COLO668 (cell line): ENCODE measurements around the gene GNG7.
"Not testable (repeated sequence)": the region's sequence is repeated elsewhere in the genome, so short reads cannot be mapped to it uniquely, and the experiment has no call there.

ENCODE experiments used
- DNase-seq: peaks from one replicate; lab custom pipeline; 2025; ENCODE audit not compliant: unreplicated experiment; lab: John Stamatoyannopoulos, UW

GNG7 gene

GRCh38 chr19:2476451-2477140 lies 225.9 kb downstream of the GNG7 start:
- DNase-seq, result peak; percentile 44

GRCh38 chr19:2475702-2476450 lies 226.6 kb downstream of the GNG7 start, which contains the start of gene GADD45B:
Gene GADD45B, plus strand, starts transcription at chr19:2476127. Its CDS starts 232 bp downstream, at chr19:2476359.
- DNase-seq, result peak; percentile 89

- DNase-seq, result peak; percentile 43
Observed at GRCh38 chr19:2475018-2475701, 227.3 kb downstream of the GNG7 start.

- peak; percentile 73 for DNase-seq
Observed at GRCh38 chr19:2474232-2475017, 228.1 kb downstream of the GNG7 start.

- not testable (repeated sequence) for DNase-seq
Observed at GRCh38 chr19:2469915-2470200, 232.6 kb downstream of the GNG7 start.

- no peak for DNase-seq
Observed at GRCh38 chr19:2469102-2469914, 233.2 kb downstream of the GNG7 start.

GRCh38 chr19:2468596-2468995 lies 233.9 kb downstream of the GNG7 start:
- no peak for DNase-seq

- DNase-seq, result no peak
Observed at GRCh38 chr19:2464389-2464788, 238.1 kb downstream of the GNG7 start.

- not testable (repeated sequence) for DNase-seq
Observed at GRCh38 chr19:2463694-2464093, 238.8 kb downstream of the GNG7 start.

GRCh38 chr19:2462635-2463421 lies 239.7 kb downstream of the GNG7 start:
- peak; percentile 40 for DNase-seq

- no peak for DNase-seq
Observed at GRCh38 chr19:2461751-2462634, 240.5 kb downstream of the GNG7 start.
